Stimulated activated naive CD4-positive, alpha-beta T cell (primary cell): Measurements from ENCODE around the gene MDK.
"Not testable (repeated sequence)": the region's sequence is repeated elsewhere in the genome, so short reads cannot be mapped to it uniquely, and the experiment has no call there.

Experiments
- DNase-seq, 6 experiments: peaks; one replicate each; lab custom pipeline; 2025; lab: John Stamatoyannopoulos, UW

The MDK gene

GRCh38 chr11:46367244-46367915 lies 14.1 kb upstream of the MDK start:
- peak; percentile 57 to 79 (median 69) for DNase-seq

DNA sequence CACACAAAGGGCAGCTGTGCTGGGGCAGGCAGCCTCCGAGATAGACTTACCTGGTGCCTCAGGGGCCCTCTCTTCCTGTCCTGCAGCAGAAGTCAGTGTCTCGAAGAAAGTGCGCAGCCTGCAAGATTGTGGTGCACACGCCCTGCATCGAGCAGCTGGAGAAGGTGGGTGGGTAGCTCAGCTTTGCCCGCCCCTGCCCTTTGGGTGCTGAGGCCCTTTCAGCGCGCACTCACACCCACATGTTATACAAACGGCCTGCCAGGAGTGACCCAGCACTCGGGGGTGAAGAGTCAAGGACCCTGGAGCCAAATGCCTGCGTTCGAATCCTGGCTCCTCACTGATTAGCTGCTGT lies 13.6 kb upstream of the MDK start:
- no peak for DNase-seq

DNA sequence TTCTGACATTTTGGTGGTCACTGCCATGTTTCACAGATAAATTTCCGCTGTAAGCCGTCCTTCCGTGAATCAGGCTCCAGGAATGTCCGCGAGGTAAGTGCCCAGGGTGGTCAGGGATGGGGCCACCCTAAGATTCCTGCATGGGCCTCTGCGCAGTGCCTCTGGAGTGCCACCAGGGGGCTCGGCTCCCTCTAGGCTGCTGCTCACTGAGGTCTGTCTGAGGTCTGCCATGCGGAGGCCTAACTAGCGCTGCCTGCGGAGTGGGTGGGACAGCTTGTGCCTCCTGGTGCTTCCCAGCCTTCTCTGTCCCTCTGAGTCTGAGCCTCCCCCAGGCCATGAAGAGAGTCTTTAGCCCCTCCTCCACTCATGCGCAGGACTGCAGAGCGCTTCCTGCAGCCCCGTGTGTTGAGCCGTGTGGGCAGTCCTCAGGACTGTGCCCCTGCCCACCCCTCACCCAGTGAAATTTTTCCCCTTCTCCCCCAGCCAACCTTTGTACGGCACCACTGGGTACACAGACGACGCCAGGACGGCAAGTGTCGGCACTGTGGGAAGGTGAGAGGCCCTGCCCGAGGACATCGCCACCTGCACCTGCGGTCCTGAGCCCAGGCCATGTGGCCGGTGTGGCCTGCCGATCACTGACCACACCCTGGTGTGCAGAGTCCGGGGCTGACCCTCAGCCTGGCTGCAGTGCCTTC lies 11.9 kb upstream of the MDK start:
- peak in 5 of 6 experiments; percentile 23 to 48 (median 41) for DNase-seq

DNA sequence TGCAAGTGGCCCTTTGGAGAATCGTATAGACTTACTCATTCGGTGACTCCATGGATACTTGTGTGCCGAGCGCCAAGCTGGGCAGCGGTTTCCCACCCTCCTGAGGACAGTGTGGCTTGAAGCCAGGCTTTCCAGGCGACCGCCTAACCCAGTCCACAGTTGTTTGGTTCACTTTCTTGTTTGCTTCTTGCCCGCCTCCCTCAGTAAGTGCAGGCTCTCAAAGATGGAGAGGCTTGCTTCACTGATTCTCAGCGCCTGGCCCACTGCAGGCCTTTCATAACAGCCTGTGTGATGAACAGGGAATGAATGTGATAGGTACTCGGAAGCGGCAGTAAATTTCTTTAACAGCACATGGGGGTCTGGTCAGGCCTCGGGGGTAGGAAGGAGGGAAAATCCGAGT lies 11.2 kb upstream of the MDK start:
- no peak for DNase-seq

DNA sequence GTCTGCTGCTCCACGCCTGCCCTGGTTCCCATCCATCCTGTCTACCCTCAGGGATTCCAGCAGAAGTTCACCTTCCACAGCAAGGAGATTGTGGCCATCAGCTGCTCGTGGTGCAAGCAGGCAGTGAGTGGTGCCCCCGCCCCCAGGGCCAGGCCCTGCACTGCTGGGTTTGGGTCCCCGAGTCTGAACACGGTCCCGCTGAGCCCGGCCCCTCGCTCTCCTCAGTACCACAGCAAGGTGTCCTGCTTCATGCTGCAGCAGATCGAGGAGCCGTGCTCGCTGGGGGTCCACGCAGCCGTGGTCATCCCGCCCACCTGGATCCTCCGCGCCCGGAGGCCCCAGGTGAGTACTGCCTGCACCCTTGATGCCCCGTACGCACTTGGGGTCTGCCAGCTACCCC lies 10.2 kb upstream of the MDK start:
- not testable (repeated sequence) for DNase-seq

DNA sequence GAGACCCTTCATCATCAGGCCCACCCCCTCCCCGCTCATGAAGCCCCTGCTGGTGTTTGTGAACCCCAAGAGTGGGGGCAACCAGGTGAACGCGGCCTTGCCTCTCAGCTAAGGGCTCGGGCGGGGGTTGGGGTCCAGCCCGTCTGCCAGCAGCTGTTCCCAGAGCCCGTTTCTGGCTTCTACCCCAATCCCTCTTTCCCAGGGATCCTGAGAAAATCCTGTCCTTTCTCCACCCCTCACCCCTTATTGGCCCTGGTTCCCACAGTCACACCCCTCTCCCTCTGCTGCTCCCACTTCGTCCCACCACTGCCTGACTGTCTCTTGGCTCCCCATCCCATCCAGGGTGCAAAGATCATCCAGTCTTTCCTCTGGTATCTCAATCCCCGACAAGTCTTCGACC lies 9.4 kb upstream of the MDK start:
- no peak for DNase-seq

DNA sequence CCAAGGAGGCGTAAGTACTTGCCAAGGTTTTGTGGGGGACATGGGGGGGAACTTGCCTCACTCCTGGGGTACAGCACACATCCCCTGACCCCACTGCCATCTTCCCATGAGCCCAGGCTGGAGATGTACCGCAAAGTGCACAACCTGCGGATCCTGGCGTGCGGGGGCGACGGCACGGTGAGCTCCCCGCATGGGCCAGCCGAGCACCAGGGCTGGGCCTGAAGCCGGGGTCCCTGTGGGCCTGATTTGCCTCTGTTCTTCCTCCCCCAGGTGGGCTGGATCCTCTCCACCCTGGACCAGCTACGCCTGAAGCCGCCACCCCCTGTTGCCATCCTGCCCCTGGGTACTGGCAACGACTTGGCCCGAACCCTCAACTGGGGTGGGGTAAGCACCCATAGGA lies 9.0 kb upstream of the MDK start:
- DNase-seq = not testable (repeated sequence)

DNA sequence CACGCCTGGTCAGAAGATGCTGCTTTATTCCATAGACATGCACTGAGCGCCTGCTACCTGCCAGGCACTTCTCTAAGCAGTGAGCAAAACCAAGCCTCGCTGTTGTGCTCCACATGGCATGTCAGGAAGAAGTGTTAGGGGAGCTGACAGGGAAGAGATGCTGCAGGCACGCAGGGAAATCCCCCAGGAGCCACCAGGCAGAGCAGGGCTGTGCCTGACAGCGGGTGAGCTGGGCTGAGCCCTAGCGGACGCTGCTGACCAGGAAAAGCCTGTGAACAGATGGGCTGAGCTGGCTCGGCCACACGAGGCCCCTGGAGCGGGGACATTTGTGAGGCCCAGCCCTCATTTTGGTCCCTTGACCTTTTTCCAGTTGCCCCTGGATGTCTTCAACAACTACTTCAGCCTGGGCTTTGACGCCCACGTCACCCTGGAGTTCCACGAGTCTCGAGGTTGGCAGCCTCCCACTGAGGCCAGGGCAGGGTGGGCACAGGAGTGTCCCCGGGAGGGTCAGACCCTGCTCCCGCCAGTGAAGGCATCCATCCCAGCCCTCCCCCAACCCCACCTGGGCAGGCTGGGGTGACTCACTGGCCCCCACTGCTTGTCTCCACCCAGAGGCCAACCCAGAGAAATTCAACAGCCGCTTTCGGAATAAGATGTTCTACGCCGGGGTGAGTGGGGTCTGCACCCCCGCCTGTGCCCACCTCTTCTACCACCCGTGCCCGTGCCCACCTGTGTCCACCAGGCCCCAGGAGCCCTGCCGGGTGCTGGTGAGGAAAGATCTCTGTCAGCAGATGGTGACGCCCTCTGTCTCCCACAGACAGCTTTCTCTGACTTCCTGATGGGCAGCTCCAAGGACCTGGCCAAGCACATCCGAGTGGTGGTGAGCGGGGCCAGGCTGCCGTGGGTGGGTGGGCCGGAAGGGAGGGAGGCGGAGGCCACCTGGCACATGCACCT lies 7.4 kb upstream of the MDK start:
- no peak for DNase-seq

GRCh38 chr11:46374815-46375214 lies 6.7 kb upstream of the MDK start:
- no peak for DNase-seq

DNA sequence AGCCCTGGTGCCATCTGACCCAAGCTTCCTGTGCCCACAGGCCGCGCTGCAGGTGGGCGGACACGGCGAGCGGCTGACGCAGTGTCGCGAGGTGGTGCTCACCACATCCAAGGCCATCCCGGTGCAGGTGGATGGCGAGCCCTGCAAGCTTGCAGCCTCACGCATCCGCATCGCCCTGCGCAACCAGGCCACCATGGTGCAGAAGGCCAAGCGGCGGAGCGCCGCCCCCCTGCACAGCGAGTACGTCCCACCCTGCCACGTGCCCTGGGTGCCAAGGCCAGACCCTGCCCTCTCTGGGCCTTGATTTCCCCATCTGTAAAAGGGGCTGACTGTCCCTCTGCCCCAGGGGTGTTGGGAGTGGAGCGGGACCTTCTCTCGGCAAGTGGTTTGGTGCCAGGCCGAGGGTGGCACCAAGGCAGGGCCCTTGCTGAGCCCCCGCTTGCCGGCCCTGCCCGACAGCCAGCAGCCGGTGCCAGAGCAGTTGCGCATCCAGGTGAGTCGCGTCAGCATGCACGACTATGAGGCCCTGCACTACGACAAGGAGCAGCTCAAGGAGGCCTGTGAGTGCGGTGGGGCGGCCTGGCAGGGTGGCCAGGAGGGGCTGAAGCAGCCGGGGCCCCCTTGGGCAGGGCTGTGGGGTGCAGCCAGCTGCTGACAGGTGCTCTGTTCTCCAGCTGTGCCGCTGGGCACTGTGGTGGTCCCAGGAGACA lies 5.9 kb upstream of the MDK start:
- DNase-seq = no peak

DNA sequence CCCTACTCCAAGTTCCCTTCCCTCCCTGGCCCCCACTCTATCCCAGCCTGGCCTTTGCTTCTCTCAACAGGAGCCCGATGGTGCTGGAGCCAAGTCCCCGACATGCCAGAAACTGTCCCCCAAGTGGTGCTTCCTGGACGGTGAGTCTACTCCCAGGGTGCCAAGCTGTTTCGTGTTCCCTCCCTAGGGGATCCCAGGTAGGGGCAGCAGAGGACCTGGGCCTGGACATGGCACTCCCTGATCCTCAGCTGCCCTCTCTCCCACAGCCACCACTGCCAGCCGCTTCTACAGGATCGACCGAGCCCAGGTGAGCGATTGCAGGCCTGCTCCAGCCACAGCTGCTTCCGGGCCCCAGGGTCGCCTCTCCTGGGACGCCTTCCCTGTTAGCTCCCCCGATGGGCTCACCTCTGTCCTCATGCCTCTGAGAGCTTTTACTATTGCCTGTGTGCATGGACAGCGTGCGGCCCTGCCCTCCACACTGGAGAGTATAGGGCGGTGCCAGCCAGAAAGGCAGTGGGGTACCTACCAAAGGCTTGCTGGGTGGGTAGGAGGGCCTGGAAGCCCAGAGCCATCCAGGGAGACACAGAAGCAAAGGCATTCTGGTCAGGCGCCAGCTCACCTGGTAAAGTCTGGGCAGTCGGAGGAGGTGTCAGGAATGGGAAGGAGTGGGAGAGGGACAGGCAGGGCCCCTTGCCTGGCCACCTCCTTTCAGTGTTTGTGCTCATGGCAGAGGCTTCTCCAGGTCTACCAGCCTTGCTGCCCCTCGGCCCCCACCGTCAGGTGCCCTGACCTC lies 5.0 kb upstream of the MDK start:
- no peak for DNase-seq

DNA sequence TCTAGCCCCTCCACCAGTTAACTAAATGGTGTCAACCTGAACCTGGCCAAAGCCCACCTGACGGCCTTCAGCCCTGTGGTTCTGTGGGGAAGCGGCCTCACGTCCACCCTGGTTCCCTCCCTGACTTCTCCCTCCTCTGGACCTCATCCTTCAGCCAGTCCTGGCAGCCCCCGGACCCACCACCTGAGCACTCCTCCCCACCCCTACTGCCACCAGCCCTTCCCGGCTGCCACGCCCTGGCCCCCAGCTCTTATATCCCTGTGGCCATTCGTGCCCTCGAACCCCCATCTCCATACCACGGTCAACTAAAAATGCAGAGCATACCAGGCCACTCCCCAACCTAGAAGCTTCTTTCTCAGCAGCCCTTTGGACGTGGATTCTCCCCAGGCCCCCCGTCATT lies 4.2 kb upstream of the MDK start:
- DNase-seq = no peak

- DNase-seq = no peak
Measured at GRCh38 chr11:46377831-46378230, 3.6 kb upstream of the MDK start.

DNA sequence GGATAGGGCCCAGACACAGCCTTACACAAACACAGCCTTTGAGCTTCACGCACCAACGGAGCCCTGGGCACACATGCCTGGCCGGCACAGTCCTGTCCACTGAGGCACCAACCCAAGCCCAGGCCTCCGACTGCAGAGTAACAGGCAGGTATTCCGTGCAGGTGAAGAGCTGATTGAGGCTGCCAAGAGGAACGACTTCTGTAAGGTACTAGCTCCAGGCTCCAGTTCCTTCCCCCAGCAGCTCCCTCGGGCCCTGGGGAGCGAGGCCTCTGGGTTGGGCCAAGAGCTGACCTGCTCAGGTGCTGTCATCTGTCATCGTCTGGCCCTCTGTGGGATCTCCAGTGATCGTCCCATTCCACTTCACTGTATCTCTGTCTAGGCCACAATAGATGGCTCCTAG lies 3.2 kb upstream of the MDK start:
- DNase-seq = no peak

- no peak for DNase-seq
Measured at GRCh38 chr11:46378811-46379481, 2.5 kb upstream of the MDK start.

- DNase-seq = peak in 4 of 6 experiments; percentile 18 to 45 (median 26)
Measured at GRCh38 chr11:46379482-46380293, 1.8 kb upstream of the MDK start.

DNA sequence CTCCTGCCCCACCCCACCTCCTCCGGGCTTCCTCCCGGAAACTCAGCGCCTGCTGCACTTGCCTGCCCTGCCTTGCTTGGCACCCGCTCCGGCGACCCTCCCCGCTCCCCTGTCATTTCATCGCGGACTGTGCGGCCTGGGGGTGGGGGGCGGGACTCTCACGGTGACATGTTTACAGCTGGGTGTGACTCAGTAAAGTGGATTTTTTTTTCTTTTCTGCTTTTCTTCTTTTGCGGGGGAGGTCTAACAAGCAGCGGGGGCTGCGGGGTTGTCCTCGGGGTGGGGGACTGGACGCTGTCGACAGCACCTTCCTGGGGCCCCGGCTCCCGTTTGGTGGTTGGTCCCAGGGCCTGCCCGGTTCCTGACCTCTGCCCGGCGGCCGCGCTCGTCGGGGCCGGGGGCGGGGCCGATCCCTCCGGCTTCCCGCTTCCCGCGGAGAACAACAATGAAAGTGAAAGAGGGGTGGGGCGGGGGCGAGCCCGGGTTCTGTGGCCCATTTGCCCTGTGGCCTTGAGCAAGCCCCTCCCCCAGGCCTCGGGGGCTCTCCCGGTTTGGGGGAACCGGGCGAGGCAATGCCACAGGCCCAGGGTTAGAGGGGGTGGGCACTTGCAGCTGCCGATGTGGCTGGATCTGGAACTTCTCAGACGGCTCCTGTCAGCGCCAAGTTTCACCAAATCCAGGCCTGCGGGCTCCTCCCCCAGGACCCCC lies 975 bp upstream of the MDK start:
- DNase-seq = peak in 5 of 6 experiments; percentile 26 to 64 (median 51)

GRCh38 chr11:46381819-46382645 lies 563 bp downstream of the MDK start:
- peak in 2 of 6 experiments; percentile 26 to 41 for DNase-seq
